Activated CD4-positive, CD25-positive, alpha-beta regulatory T cell treated with anti-CD3 and anti-CD28 coated beads, Interleukin-2, amount 50 U/mL, for 24 hours (primary cell): Measurements from ENCODE around the gene ITGA6.
A peak's percentile ranks its signal among the peaks of the same experiment; 100 is the strongest.

Source experiments
- ATAC-seq, 2 donors: fragments of 150-1000 bp; cut with Tn5 transposase; one replicate each; pipeline ENCODE4 v1.10.0; 2021; ENCODE audit warnings: mild to moderate bottlenecking in 1 of 2, moderate library complexity in 1 of 2

ITGA6 gene

GRCh38 chr2:172465417-172466334 is 38.3 kb downstream of the ITGA6 start:
- peak; percentile 58 for ATAC-seq

- ATAC-seq = no peak
Observed at GRCh38 chr2:172467382-172467781, 40.0 kb downstream of the ITGA6 start.

DNA sequence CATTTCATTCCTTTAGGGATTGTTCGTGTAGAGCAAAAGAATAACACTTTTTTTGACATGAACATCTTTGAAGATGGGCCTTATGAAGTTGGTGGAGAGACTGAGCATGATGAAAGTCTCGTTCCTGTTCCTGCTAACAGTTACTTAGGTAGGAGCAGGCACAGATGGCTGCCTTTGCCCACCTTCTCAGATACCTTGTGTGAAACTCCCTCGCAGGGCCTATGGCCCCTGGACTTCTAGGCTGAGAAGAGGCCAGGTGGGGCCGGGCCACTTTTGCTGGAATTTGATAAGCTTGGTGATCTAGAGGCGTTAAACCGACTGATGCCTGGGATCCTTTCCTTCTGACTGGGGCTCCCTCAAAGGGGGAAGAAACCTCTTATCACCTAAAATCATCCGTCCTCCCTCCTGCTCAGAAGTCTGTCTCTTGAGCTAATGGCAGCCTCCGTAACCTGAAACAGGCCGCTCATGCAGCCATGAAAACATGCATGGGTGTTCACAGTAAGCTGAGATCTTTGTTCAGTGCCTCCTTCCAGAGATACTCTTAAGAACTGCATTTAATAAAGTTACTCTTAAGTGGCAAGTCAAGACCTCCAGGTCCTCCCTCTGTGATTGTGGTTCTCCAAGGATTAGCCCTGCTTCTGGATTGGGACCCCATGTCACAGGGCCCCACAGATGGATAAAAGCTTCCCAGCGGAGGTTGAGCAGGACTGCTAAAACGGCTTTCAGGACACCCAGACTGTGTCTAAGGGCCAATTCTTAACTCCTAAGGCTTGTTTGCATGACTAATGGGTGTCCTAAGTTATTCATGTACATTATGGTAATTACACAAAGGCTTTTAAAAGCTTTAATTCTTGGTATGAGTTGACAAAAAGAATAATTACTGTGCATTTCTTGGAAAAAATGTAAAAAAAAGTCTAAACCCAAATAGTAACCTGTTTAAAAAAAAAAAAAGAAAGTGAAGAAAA is 43.9 kb downstream of the ITGA6 start:
- no peak for ATAC-seq

- ATAC-seq = no peak
Observed at GRCh38 chr2:172472446-172473033, 45.2 kb downstream of the ITGA6 start.

GRCh38 chr2:172473167-172473566 is 45.8 kb downstream of the ITGA6 start:
- peak in 1 of 2 donors; percentile 27 for ATAC-seq

- ATAC-seq = no peak
Observed at GRCh38 chr2:172478353-172478752, 51.0 kb downstream of the ITGA6 start.

- ATAC-seq = peak in 1 of 2 donors; percentile 33
Observed at GRCh38 chr2:172480301-172481218, 53.2 kb downstream of the ITGA6 start.

GRCh38 chr2:172481507-172482262 is 54.3 kb downstream of the ITGA6 start:
- ATAC-seq = no peak

DNA sequence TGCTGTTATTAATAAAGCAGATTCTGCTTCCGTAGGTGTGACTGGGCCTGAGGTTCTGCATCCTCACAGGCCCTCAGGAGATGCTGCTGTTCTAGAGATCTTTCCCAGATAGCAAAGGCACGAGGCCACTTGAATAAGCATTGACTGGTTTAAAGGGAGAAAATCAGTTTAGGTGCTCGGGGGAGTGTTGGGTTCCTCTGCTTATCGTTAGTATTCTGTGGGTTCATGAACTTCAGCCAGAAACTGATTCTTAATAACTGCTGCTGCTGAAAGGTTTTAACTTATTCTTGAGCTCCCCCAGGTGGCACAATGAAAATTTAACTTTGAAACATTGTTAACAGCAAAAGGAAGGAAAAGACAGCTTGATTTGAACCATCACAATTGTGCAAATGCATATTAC is 56.9 kb downstream of the ITGA6 start:
- no peak for ATAC-seq

- ATAC-seq = no peak
Observed at GRCh38 chr2:172484706-172485105, 57.3 kb downstream of the ITGA6 start.

DNA sequence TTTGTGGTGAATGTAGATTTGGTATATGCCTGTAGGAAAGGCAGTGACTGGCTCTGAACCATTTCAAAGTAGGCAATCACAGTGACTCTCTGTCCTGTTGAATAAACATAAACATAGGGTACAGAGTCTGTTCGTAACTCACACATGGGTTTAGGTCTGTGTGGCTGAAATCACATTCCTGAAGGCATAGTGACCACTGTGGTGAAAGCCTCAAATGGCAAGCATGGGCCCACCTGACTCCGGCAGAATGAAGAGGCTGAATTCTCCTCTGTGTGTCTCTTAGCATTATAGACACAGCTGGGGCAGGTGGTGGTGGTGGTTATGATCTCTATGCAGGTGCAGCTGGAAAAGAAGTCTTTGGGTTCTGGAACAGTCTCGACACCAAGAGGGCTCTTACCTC is 61.2 kb downstream of the ITGA6 start:
- ATAC-seq = no peak

DNA sequence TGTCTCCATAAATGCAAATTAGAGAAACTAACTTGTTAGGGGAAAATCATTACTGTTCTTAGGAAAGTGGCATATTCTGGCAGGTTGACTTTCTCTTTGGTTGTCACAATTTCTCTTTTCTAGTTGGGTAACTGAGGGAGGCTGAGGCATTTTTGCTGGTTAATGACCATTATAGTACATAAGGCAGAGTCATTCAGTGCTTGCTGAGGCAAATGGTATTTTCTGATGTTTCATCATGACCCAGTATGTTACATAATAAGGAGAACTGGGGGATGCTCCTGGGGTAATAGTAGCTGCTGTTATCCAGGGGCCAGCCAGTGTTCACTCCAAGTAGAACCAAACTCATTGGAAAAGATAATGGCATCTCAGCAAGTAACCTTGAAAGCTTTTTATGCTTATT is 62.3 kb downstream of the ITGA6 start:
- peak in 1 of 2 donors; percentile 69 for ATAC-seq

GRCh38 chr2:172496160-172496608 is 68.8 kb downstream of the ITGA6 start:
- peak; percentile 69 to 74 for ATAC-seq

DNA sequence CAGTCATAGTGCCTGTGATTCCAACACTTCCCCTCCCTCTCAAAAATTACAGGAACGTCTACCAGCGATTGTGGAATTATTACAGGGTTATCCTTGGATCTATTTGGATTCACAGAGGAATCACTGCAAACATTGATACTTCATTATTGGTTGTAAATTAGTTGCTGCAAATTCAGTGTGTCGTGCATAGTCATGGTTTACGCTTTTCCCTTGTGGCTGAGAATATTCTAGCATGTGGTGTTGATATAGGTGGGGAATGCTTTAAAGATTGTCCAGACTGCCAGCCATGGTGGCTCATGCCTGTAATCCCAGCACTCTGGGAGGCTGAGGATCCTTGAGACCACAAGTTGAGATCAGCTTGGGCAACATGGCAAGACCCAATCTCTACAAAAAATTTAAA is 79.8 kb downstream of the ITGA6 start:
- ATAC-seq = no peak

DNA sequence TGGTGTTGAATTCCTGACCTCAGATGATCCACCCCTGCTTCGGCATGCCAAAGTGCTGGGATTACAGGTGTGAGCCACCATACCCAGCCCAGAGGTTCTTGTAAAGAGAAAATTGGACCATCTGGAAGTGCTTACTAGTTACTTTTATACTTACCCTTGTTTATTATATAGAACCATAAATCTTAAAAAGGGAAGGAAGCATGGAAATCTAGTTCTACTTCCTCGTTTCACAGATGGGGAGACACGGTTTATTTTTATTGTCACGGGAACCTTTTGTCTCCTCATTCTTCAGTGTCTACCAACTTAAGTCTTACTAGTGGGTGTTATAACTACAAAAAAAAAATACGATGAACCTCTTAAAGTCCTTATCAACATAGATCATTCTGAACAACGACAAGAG is 82.7 kb downstream of the ITGA6 start:
- no peak for ATAC-seq

GRCh38 chr2:172510548-172510947 is 83.2 kb downstream of the ITGA6 start:
- no peak for ATAC-seq

- ATAC-seq = no peak
Observed at GRCh38 chr2:172512810-172513523, 85.6 kb downstream of the ITGA6 start.

DNA sequence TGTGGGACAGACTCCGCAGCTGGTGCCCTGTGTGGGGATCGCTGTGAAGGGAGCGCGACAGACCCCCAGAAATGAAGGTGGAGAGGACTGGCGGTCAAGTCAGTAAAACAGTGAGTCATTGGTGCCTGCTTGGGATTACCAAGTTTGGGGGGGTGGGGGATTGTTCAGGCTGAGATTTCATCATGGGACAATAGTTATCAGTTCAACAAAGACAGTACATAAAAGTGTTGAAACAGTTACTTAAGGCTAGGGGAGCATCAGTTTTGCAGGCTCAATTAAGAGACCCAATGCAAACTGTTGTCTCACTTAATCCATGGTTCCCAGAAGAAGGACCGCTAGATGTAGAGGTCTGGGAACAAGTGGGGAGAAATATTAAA is 86.1 kb downstream of the ITGA6 start:
- no peak for ATAC-seq

- ATAC-seq = no peak
Observed at GRCh38 chr2:172513935-172514586, 86.7 kb downstream of the ITGA6 start.

DNA sequence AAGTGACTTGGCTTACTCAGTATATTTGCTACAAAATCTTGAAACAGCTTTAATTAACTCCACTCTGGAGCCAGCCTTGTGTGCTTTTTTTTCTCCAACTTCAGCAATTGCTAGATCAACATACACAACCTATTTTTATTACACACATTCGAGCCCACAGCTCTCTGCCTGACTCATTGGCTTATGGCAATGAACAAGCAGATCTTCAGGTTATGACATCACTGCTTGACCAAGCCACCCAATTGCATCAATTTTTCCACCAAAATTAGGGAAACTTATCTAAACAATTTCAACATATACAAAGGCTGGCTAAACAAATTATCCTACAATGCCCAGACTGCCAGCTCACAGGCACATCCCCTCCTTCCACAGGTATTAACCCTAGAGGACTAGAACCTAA is 88.9 kb downstream of the ITGA6 start:
- ATAC-seq = no peak
